Adrenal gland (tissue), 12 donors: ENCODE data around the gene FGGY. TPM values are rescaled to one million over a fixed set of nuclear protein-coding genes. Genes with fewer than 3 reads are reported as not detected.

Source experiments
- DNase-seq, 7 donors: peaks; one replicate each; pipeline ENCODE4 v3.0.0-alpha.2; 2019 to 2020
- H3K27ac ChIP-seq, 5 donors: fragments of 200-600 bp; sonication (generic) in 4 of 5; 1 replicate in 3 of 5; 2 replicates in 2 of 5; pipeline versions ENCODE4 v1.5.1 to v1.8.0; 2016 to 2020; ENCODE audit warnings: mild to moderate bottlenecking in 1 of 5
- H3K27me3 ChIP-seq: fragments of 200-600 bp; 2 replicates; pipeline ENCODE4 v1.8.0; 2021
- H3K36me3 ChIP-seq, 2 donors: fragments of 200-600 bp; replicated peaks in 1 of 2; 1 replicate in 1 of 2; 2 replicates in 1 of 2; pipeline versions ENCODE4 v1.5.1 to v1.8.0; 2018 to 2022
- H3K4me1 ChIP-seq, 2 donors: fragments of 200-600 bp; replicated peaks in 1 of 2; 1 replicate in 1 of 2; 2 replicates in 1 of 2; pipeline versions ENCODE4 v1.5.1 to v1.8.0; 2018 to 2021
- H3K4me3 ChIP-seq, 4 donors: fragments of 200-600 bp; sonication (generic) in 3 of 4; one replicate each; pipeline ENCODE4 v1.5.1; 2016 to 2018
- H3K9me3 ChIP-seq, 3 donors: fragments of 200-600 bp; sonication (generic) in 1 of 3; replicated peaks in 1 of 3; 1 replicate in 2 of 3; 2 replicates in 1 of 3; pipeline versions ENCODE4 v1.5.1 to v1.8.0; 2016 to 2021
- POLR2A ChIP-seq, 2 donors: fragments of 450-650 bp; IDR thresholded peaks; one replicate each; pipeline ENCODE4 v1.6.1; 2017; ENCODE audit warnings: antibody characterized with exemption in 2 of 2, mild to moderate bottlenecking in 2 of 2, moderate library complexity in 1 of 2
- WGBS, 4 donors: extraction: QIAGEN DNeasy Blood & Tissue Kit in 2 of 4; methylation state at CpG; one replicate each; pipeline versions ENCODE4 v1.1.5 to v1.1.7; 2013 to 2017; 5-methylcytosine and 5-hydroxymethylcytosine counted together
- intact Hi-C, 2 donors: fragments of 100-400 bp; cut with DNase I; formaldehyde crosslinking; loops; one replicate each; pipeline versions ENCODE4 v1.14.1 to v1.15.0; 2022 to 2023
- polyA plus RNA-seq, 3 donors: library from polyadenylated mRNA; stranded (reverse); fragments of 200-250 nt in 2 of 3; fragments of 350-450 nt in 1 of 3; fragmentation: Illumina TruSeq in 1 of 3; extraction: RNeasy Lipid Tissue Mini Kit (QIAGEN cat#74804) in 1 of 3; gene quantifications; one replicate each; pipeline ENCODE4 v1.2.3, GENCODE V29; 2013 to 2014
- total RNA-seq, 9 donors: library from RNA; depleted of rRNA in 4 of 9; stranded (reverse); fragments of >200 nt in 4 of 9; fragments of 120-200 nt in 1 of 9; fragmentation: NEBNext Ultra II Directional in 1 of 9; extraction: Animal tissue kit (Norgen Biotek cat#: 25700) in 1 of 9; gene quantifications; one replicate each; pipeline versions ENCODE4 v1.1.0 to v1.2.4, GENCODE V29; 2013 to 2023
- TF ChIP-seq, protein P1 (sequence below), 6 experiments: fragments of 450-650 bp in 4 of 6; fragments of 200-600 bp in 2 of 6; sonication (generic) in 1 of 6; IDR thresholded peaks; 1 replicate in 5 of 6; 2 replicates in 1 of 6; pipeline versions ENCODE4 v1.5.1 to v1.8.0; 2016 to 2021; ENCODE audit warnings: antibody characterized with exemption in 6 of 6, mild to moderate bottlenecking in 2 of 6, moderate library complexity in 1 of 6
- donor health status: healthy with polysubstance abuse.
- donor health status: Bipolar disorder and iron deficiency.
- donor health status: DM: yes; HTN: yes; CAD: no.
- donor health status: DM: no; HTN: no; CAD: no.
- donor health status: DM: no; HTN: no; CAD: no.
- donor health status: DM: yes; HTN: yes; CAD: no.

Gene FGGY
- total and polyA plus RNA-seq, 12 donors, result 7.4 to 75.5 (median 35.0) TPM

DNA sequence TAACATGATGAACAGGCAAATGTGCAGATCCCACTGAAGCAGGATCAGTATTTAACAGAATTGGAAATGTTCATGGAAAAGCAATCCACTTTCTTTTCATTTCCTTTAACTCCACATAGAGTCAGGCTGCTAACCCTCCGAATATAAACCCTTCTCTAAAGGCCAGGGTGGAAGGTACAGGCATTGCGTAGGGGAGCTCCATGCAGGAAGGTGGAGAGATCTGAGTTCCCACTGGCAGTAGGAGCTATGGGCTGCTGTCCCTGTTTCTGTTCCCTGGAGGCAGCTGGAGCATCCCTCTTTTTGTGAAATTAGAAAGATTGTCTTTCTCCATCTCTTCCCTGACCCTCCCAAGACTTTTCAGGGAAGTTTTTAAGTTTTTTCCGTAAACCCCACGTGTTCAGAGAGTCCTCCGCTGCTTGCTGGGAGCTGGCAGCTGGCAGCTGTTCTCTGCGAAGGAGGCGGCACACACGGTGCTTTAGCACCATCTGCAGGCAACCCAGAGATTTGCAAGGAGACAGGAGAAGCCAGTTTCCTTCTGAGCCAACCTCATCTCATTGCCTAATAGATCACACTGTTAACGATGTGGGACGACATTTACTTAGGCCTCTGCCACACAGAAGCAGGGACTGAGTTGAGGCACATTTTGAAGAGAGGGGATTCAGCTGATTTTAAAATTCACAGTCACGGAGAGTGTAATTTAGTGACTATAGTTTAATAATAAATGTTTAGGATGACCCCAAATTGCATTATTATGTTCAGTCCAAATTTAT lies 462.4 kb downstream of the FGGY start:
- intact Hi-C loops, result loop anchor here in 1 of 2 donors (10.0 kb wide), 2 partner anchors 55 to 1015 kb away; no protein-coding TSS in a partner anchor
- Histone ChIP-seq H3K27me3 (no peaks in the 10 kb centered on the region), H3K4me3 (peak overlapping the region in 1 of 4 donors; percentile 31), H3K27ac (peak overlapping the region in 3 of 5 donors; percentile 40 to 64 (median 60)), H3K36me3 (no peaks in the 10 kb centered on the region), H3K4me1 (peaks cover 6 to 8% of the 10 kb centered on the region in 2 donors), H3K9me3 (no peaks in the 10 kb centered on the region)
- no peak for TF ChIP-seq POLR2A (IDR thresholded peaks at IDR 0.05)
- TF ChIP-seq, protein P1, sequence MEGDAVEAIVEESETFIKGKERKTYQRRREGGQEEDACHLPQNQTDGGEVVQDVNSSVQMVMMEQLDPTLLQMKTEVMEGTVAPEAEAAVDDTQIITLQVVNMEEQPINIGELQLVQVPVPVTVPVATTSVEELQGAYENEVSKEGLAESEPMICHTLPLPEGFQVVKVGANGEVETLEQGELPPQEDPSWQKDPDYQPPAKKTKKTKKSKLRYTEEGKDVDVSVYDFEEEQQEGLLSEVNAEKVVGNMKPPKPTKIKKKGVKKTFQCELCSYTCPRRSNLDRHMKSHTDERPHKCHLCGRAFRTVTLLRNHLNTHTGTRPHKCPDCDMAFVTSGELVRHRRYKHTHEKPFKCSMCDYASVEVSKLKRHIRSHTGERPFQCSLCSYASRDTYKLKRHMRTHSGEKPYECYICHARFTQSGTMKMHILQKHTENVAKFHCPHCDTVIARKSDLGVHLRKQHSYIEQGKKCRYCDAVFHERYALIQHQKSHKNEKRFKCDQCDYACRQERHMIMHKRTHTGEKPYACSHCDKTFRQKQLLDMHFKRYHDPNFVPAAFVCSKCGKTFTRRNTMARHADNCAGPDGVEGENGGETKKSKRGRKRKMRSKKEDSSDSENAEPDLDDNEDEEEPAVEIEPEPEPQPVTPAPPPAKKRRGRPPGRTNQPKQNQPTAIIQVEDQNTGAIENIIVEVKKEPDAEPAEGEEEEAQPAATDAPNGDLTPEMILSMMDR (IDR thresholded peaks at IDR 0.05), result peak; percentile 85 to 99 (median 98)
- 3 to 5% (median 4%) methylated on average over 10 to 11 of the region's 11 CpGs for WGBS, 4 donors
- peak; percentile 83 to 93 (median 88) for DNase-seq

DNA sequence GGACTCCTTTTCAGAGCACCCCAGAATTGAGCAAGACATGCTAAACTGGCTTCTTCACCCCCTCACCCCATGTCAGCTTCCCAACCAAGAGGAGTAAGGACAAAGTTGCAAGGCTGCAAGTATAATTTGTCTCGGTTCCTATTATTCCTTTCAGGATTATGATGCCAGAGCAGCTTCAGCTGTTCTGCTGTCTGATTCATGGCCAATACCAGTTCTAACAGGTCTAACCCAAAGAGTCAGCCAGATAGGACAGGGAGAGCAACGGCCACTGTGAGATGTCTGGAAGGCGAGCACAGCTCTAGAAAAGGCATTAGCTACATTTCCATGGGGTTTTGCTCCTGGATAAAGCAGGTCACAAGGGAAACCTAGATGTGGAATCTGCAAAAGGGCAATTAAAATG lies 464.5 kb downstream of the FGGY start:
- H3K4me1 ChIP-seq, result peaks cover 6 to 8% of the 10 kb centered on the region in 2 donors
- 78 to 84% (median 81%) methylated on average over 3 of the region's 3 CpGs for WGBS, 4 donors
- intact Hi-C loops, result no loop called here
- no peaks in the 10 kb centered on the region for H3K27me3 ChIP-seq
- no peak overlapping the region for H3K27ac ChIP-seq
- DNase-seq, result no peak
- no peak overlapping the region for H3K4me3 ChIP-seq
- H3K9me3 ChIP-seq, result no peaks in the 10 kb centered on the region
- TF ChIP-seq POLR2A (IDR thresholded peaks at IDR 0.05), result no peak
- TF ChIP-seq, protein P1 (IDR thresholded peaks at IDR 0.05), result no peak
- H3K36me3 ChIP-seq, result no peaks in the 10 kb centered on the region

DNA sequence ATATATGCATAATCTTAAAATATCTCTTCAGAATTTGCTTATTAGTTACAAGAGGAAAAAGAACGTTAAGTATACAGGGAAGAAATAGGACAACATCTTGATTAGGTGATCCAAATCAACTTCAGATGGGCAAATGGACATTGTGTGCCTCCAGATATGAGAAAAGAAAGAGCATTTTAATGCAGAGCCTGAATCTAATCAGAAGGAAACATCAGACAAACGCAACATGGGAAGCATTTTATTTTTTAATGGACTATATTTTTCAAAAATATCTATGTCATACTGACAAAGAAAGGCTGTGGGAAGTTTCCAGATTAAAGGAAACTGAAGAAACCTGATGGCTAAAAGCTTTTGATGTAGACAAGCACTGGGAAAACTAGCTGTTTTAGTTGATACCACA lies 466.5 kb downstream of the FGGY start:
- no peaks in the 10 kb centered on the region for H3K27me3 ChIP-seq
- no peaks in the 10 kb centered on the region for H3K36me3 ChIP-seq
- WGBS, 4 donors, result 77 to 82% (median 79%) methylated on average over 2 of the region's 2 CpGs
- H3K27ac ChIP-seq, result no peak overlapping the region
- intact Hi-C loops, result no loop called here
- H3K9me3 ChIP-seq, result no peaks in the 10 kb centered on the region
- H3K4me1 ChIP-seq, result peaks cover 6 to 13% of the 10 kb centered on the region in 2 donors
- no peak for TF ChIP-seq POLR2A (IDR thresholded peaks at IDR 0.05)
- TF ChIP-seq, protein P1 (IDR thresholded peaks at IDR 0.05), result no peak
- no peak for DNase-seq
- no peak overlapping the region for H3K4me3 ChIP-seq

DNA sequence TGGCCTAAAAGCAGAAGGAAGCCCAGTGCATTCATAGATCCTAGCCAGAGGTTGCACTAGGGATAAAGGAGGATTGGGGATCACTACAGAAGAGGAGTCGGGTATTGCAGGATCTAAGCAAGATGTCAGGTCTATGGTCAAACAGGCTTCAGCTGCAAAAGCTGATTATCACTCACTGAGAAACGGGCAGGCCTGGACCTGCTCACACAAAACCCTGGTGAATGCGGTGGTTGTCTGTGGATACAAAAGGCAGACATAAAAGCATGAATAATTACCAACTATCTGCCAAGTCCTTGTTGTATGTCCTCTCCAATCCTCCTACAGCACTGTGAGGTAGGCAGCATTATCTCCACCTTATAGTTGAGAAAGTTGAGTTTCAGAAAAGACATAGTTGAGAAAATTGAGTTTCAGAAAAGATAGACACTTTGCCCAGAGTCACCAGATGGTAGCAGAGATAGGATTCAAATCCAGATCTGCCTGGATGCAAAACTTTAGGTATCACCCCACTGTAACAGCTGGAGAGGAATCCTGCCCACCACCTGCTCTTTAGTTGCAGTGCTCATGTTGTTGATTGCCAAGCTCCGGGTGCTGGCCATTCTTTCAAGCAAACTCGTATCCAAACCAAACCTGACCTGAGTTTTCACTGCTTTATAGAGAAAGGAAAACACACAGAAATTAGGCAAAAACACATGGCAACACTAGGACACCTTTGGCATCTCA lies 468.3 kb downstream of the FGGY start:
- TF ChIP-seq, protein P1 (IDR thresholded peaks at IDR 0.05), result no peak
- no peak for TF ChIP-seq POLR2A (IDR thresholded peaks at IDR 0.05)
- H3K9me3 ChIP-seq, result no peaks in the 10 kb centered on the region
- H3K27me3 ChIP-seq, result no peaks in the 10 kb centered on the region
- intact Hi-C loops, result no loop called here
- H3K4me3 ChIP-seq, result no peak overlapping the region
- WGBS, 4 donors, result 75 to 92% (median 82%) methylated on average over 5 of the region's 5 CpGs
- DNase-seq, result no peak
- peaks cover 0 to 5% of the 10 kb centered on the region in 2 donors for H3K4me1 ChIP-seq
- H3K36me3 ChIP-seq, result no peaks in the 10 kb centered on the region
- H3K27ac ChIP-seq, result no peak overlapping the region
